GM23248 (cell line): ENCODE measurements around the gene MTSS2. TPM values are rescaled to one million over a fixed set of nuclear protein-coding genes. Genes with fewer than 3 reads are reported as not detected.

Source experiments
- DNase-seq: peaks from one replicate; pipeline ENCODE4 v3.0.0-alpha.2; 2015
- H2AFZ ChIP-seq: fragments of 200-600 bp; sonication (generic); 2 replicates; pipeline ENCODE4 v1.6.1; 2016; ENCODE audit warnings: antibody characterized with exemption
- H3F3A ChIP-seq: fragments of 200-600 bp; sonication (generic); 2 replicates; pipeline ENCODE4 v1.6.1; 2016; ENCODE audit warnings: mild to moderate bottlenecking, antibody characterized with exemption, mixed run types; ENCODE audit not compliant: insufficient read depth
- H3K27ac ChIP-seq: fragments of 200-600 bp; sonication (generic); 2 replicates; pipeline ENCODE4 v1.5.1; 2016; ENCODE audit warnings: mild to moderate bottlenecking
- H3K27me3 ChIP-seq: fragments of 200-600 bp; sonication (generic); replicated peaks from 2 replicates; pipeline ENCODE4 v1.6.1; 2016; ENCODE audit warnings: mild to moderate bottlenecking; ENCODE audit not compliant: insufficient read depth
- H3K36me3 ChIP-seq: fragments of 200-600 bp; sonication (generic); 2 replicates; pipeline ENCODE4 v1.6.1; 2016; ENCODE audit warnings: low read depth, mild to moderate bottlenecking
- H3K4me1 ChIP-seq: fragments of 200-600 bp; sonication (generic); 2 replicates; pipeline ENCODE4 v1.6.1; 2016; ENCODE audit warnings: mild to moderate bottlenecking; ENCODE audit not compliant: insufficient read depth
- H3K4me2 ChIP-seq: fragments of 200-600 bp; sonication (generic); one replicate; pipeline ENCODE4 v1.6.1; 2016; ENCODE audit warnings: mild to moderate bottlenecking; ENCODE audit not compliant: unreplicated experiment
- H3K4me3 ChIP-seq: fragments of 200-600 bp; sonication (generic); 2 replicates; pipeline ENCODE4 v1.5.1; 2016; ENCODE audit warnings: mild to moderate bottlenecking
- H3K79me2 ChIP-seq: fragments of 200-600 bp; sonication (generic); 2 replicates; pipeline ENCODE4 v1.6.1; 2016; ENCODE audit warnings: mild to moderate bottlenecking; ENCODE audit not compliant: insufficient read depth
- H3K9ac ChIP-seq: fragments of 200-600 bp; sonication (generic); 2 replicates; pipeline ENCODE4 v1.6.1; 2016; ENCODE audit warnings: mild to moderate bottlenecking
- H3K9me2 ChIP-seq: fragments of 200-600 bp; sonication (generic); 2 replicates; pipeline ENCODE4 v1.6.1; 2016; ENCODE audit warnings: mixed run types, mild to moderate bottlenecking, moderate library complexity; ENCODE audit not compliant: insufficient read depth
- H3K9me3 ChIP-seq: fragments of 200-600 bp; sonication (generic); one replicate; pipeline ENCODE4 v1.6.1; 2017; ENCODE audit warnings: low read depth
- H4K20me1 ChIP-seq: fragments of 200-600 bp; sonication (generic); 2 replicates; pipeline ENCODE4 v1.6.0; 2016; ENCODE audit not compliant: insufficient read depth
- EZH2 ChIP-seq: fragments of 200-600 bp; sonication (generic); IDR thresholded peaks from 2 replicates; pipeline ENCODE4 v1.6.1; 2018; ENCODE audit warnings: antibody characterized with exemption, mild to moderate bottlenecking; ENCODE audit not compliant: insufficient read depth, poor library complexity, severe bottlenecking
- EZH2phosphoT487 ChIP-seq: fragments of 200-600 bp; sonication (generic); IDR thresholded peaks from 2 replicates; pipeline ENCODE4 v1.6.1; 2018; ENCODE audit warnings: antibody characterized with exemption, moderate library complexity, mild to moderate bottlenecking, low read depth; ENCODE audit not compliant: insufficient read depth
- WGBS, 2 experiments: methylation state at CpG; one replicate each; pipeline ENCODE4 v1.1.6; 2015 to 2017; ENCODE audit warnings: low lambda C conversion rate in 2 of 2, low coverage in 1 of 2; ENCODE audit errors: missing lambda C conversion rate in 2 of 2; 5-methylcytosine and 5-hydroxymethylcytosine counted together
- in situ Hi-C: fragments of 300-500 bp; cut with MboI; formaldehyde crosslinking; loops from 2 replicates; pipeline ENCODE4 v1.15.0; 2020
- polyA plus RNA-seq: library from polyadenylated mRNA; unstranded; fragments of >200 nt; fragmentation: Nextera tagmentation; extraction: Ambion mirVana; gene quantifications from 2 replicates; pipeline ENCODE4 v1.2.1, GENCODE V29; 2016
- total RNA-seq: library from RNA; depleted of rRNA; stranded (reverse); fragments of >200 nt; shearing (Covaris generic); gene quantifications from 2 replicates; pipeline ENCODE4 v1.2.3, GENCODE V29; 2014

Gene MTSS2
- total and polyA plus RNA-seq, 2 experiments from 2014 or later, result 0.44 to 23.7 TPM

- Histone ChIP-seq H2AFZ (no peak overlapping the region), H3F3A (no peaks in the 10 kb centered on the region), H3K9ac (no peak overlapping the region), H3K4me2 (no peak overlapping the region), H3K36me3 (no peaks in the 10 kb centered on the region), H4K20me1 (no peaks in the 10 kb centered on the region), H3K27ac (no peak overlapping the region), H3K4me1 (no peaks in the 10 kb centered on the region), H3K27me3 (no peaks in the 10 kb centered on the region), H3K4me3 (no peak overlapping the region), H3K79me2 (no peaks in the 10 kb centered on the region), H3K9me3 (no peaks in the 10 kb centered on the region), H3K9me2 (no peaks in the 10 kb centered on the region)
- WGBS, 2 experiments, result 82 to 84% methylated on average over 6 of the region's 6 CpGs
- TF ChIP-seq EZH2phosphoT487 (no peak), EZH2 (no peak)
- in situ Hi-C loops, result no loop called here
- DNase-seq, result no peak
Observed at GRCh38 chr16:70723740-70724145, 37.9 kb upstream of the MTSS2 start.

DNA sequence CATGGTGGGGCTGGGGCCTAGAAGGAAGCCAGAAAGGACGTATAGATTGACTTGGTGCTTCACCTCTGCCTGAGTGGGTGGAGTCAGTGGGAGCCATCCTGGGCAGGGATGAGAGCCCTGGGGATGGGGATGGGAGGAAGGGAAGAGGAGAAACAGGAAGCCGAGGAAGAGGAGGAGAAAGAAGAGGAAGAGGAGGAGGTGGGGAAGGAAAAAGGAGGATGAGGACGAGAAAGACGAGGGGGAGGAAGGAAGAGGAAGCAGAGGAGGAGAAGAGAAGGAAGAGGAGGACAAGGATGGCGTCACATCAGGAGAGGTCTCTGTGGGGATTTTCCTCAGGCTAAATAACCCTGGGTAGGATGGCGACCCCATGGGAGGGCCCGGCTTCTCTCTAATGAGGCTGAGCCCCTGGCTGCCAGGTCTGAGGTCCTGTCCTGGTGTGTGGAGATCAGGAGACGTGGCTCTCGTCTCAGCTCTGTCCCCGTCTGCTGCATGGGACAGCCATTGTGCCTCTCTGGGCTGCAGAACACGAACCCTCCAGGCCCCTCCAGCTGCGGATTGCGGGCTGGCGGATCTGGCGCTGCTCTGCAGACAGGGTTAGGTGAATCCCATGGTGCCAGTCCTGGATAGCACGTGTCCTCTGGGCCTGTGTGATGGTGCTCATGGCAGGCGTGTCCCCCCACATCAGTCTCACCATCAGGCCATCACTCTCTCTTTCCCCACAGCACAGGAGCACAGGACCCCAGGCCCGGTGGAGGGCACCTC lies 35.5 kb upstream of the MTSS2 start:
- H3K79me2 ChIP-seq, result no peaks in the 10 kb centered on the region
- H3K9me3 ChIP-seq, result no peaks in the 10 kb centered on the region
- WGBS, 2 experiments, result 86 to 89% methylated on average over 18 of the region's 18 CpGs
- in situ Hi-C loops, result no loop called here
- H3F3A ChIP-seq, result no peaks in the 10 kb centered on the region
- no peak overlapping the region for H3K4me3 ChIP-seq
- H3K9ac ChIP-seq, result no peak overlapping the region
- no peaks in the 10 kb centered on the region for H3K36me3 ChIP-seq
- no peaks in the 10 kb centered on the region for H3K4me1 ChIP-seq
- H4K20me1 ChIP-seq, result no peaks in the 10 kb centered on the region
- no peaks in the 10 kb centered on the region for H3K9me2 ChIP-seq
- no peak overlapping the region for H2AFZ ChIP-seq
- no peak for TF ChIP-seq EZH2phosphoT487
- no peak for TF ChIP-seq EZH2
- DNase-seq, result no peak
- H3K27ac ChIP-seq, result no peak overlapping the region
- H3K4me2 ChIP-seq, result no peak overlapping the region
- H3K27me3 ChIP-seq, result no peaks in the 10 kb centered on the region

GRCh38 chr16:70720425-70721201 lies 34.8 kb upstream of the MTSS2 start:
- in situ Hi-C loops, result no loop called here
- peak; percentile 51 for DNase-seq
- Histone ChIP-seq H3K9me2 (no peaks in the 10 kb centered on the region), H3K4me3 (no peak overlapping the region), H3K27ac (no peak overlapping the region), H3F3A (no peaks in the 10 kb centered on the region), H2AFZ (no peak overlapping the region), H3K36me3 (no peaks in the 10 kb centered on the region), H3K79me2 (no peaks in the 10 kb centered on the region), H3K4me2 (no peak overlapping the region), H3K9me3 (no peaks in the 10 kb centered on the region), H4K20me1 (no peaks in the 10 kb centered on the region), H3K4me1 (peaks cover 5% of the 10 kb centered on the region), H3K27me3 (no peaks in the 10 kb centered on the region), H3K9ac (no peak overlapping the region)
- TF ChIP-seq EZH2phosphoT487 (no peak), EZH2 (no peak)
- WGBS, 2 experiments, result 86 to 88% methylated on average over 18 of the region's 18 CpGs

- Histone ChIP-seq H4K20me1 (no peaks in the 10 kb centered on the region), H3K9ac (no peak overlapping the region), H3F3A (peaks cover 8% of the 10 kb centered on the region; the same call in 1 of the 2 replicates), H3K27me3 (no peaks in the 10 kb centered on the region), H3K9me2 (no peaks in the 10 kb centered on the region), H3K4me1 (peaks cover 26% of the 10 kb centered on the region), H3K4me3 (no peak overlapping the region), H3K36me3 (no peaks in the 10 kb centered on the region), H3K79me2 (no peaks in the 10 kb centered on the region), H3K9me3 (no peaks in the 10 kb centered on the region), H3K27ac (no peak overlapping the region), H2AFZ (no peak overlapping the region), H3K4me2 (no peak overlapping the region)
- in situ Hi-C loops, result no loop called here
- WGBS, 2 experiments, result 94 to 97% methylated on average over 9 of the region's 9 CpGs
- no peak for DNase-seq
- TF ChIP-seq EZH2 (no peak), EZH2phosphoT487 (no peak)
Observed at GRCh38 chr16:70717065-70717464, 31.2 kb upstream of the MTSS2 start.
